IMR-90 (cell line): ENCODE data around the gene IKZF3. TPM values are rescaled to one million over a fixed set of nuclear protein-coding genes. Genes with fewer than 3 reads are reported as not detected.

Experiments used
- ATAC-seq: fragments of 200-7000 bp; cut with Tn5 transposase; 2 replicates; pipeline ENCODE4 v1.9.1; 2020; ENCODE audit warnings: low read depth, mild to moderate bottlenecking, moderate library complexity
- BruUV-seq: library from RNA; stranded (reverse); fragments of 400-500 nt; replicated peaks from 2 replicates; lab custom pipeline; 2021; lab: Mats Ljungman, UMichigan
- CTCF ChIA-PET: fragments of 300-600 bp; formaldehyde crosslinking; extraction: SDS; loops from one replicate; lab custom pipeline; 2021; ENCODE audit warnings: antibody characterized with exemption; lab: Yijun Ruan, JAX
- POLR2A ChIA-PET: fragments of 300-600 bp; sonication (Branson Sonifier 250); formaldehyde crosslinking; loops from one replicate; lab custom pipeline; 2022; ENCODE audit warnings: antibody characterized with exemption; ENCODE audit not compliant: unreplicated experiment; lab: Charles Lee
- DNase-seq: peaks from one replicate; pipeline ENCODE4 v3.0.0; 2013
- H2AFZ ChIP-seq: replicated peaks from 2 replicates; pipeline ENCODE3; 2013; ENCODE audit warnings: low read length, mild to moderate bottlenecking; ENCODE audit not compliant: poor library complexity
- H2AK5ac ChIP-seq: 2 replicates; pipeline ENCODE4 v1.6.1; 2013; ENCODE audit warnings: low read depth, low read length, inconsistent platforms
- H2AK9ac ChIP-seq: replicated peaks from 2 replicates; pipeline ENCODE3; 2013; ENCODE audit warnings: mild to moderate bottlenecking, low read depth, low read length, moderate library complexity; ENCODE audit not compliant: poor library complexity
- H2BK120ac ChIP-seq: 2 replicates; pipeline ENCODE4 v1.6.1; 2013; ENCODE audit warnings: low read depth, low read length, inconsistent platforms
- H2BK15ac ChIP-seq: 3 replicates; pipeline ENCODE4 v1.6.1; 2013; ENCODE audit warnings: low read depth, low read length, inconsistent platforms
- H2BK20ac ChIP-seq: 2 replicates; pipeline ENCODE4 v1.6.1; 2013; ENCODE audit warnings: low read depth, mild to moderate bottlenecking, inconsistent platforms, low read length, moderate library complexity
- H2BK5ac ChIP-seq: 2 replicates; pipeline ENCODE4 v1.6.1; 2013; ENCODE audit warnings: mild to moderate bottlenecking, low read depth, low read length, inconsistent platforms; ENCODE audit not compliant: poor library complexity, severe bottlenecking
- H3K14ac ChIP-seq: replicated peaks from 2 replicates; pipeline ENCODE4 v1.6.1; 2013; ENCODE audit warnings: low read depth, low read length, inconsistent platforms
- H3K18ac ChIP-seq: 2 replicates; pipeline ENCODE4 v1.6.1; 2013; ENCODE audit warnings: low read depth, low read length, control low read depth
- H3K23ac ChIP-seq: 2 replicates; pipeline ENCODE4 v1.6.1; 2013; ENCODE audit warnings: low read depth, low read length, inconsistent platforms
- H3K27ac ChIP-seq: 2 replicates; pipeline ENCODE4 v1.5.1; 2013; ENCODE audit warnings: mild to moderate bottlenecking, control low read depth, low read length; ENCODE audit not compliant: insufficient read depth
- H3K27me3 ChIP-seq: 2 replicates; pipeline ENCODE4 v1.6.1; 2013; ENCODE audit warnings: low read length; ENCODE audit not compliant: control insufficient read depth, insufficient read depth
- H3K36me3 ChIP-seq: 2 replicates; pipeline ENCODE4 v1.6.1; 2013; ENCODE audit warnings: low read length, mixed read lengths; ENCODE audit not compliant: control insufficient read depth, insufficient read depth
- H3K4ac ChIP-seq: 2 replicates; pipeline ENCODE4 v1.6.1; 2013; ENCODE audit warnings: low read depth, low read length, inconsistent platforms
- H3K4me1 ChIP-seq: 2 replicates; pipeline ENCODE4 v1.6.1; 2013; ENCODE audit warnings: low read length, mixed read lengths; ENCODE audit not compliant: control insufficient read depth, insufficient read depth
- H3K4me2 ChIP-seq: 2 replicates; pipeline ENCODE4 v1.6.1; 2013; ENCODE audit warnings: low read depth, mild to moderate bottlenecking, control low read depth, low read length, moderate library complexity
- H3K4me3 ChIP-seq: 2 replicates; pipeline ENCODE4 v1.5.1; 2013; ENCODE audit warnings: low read depth, mild to moderate bottlenecking, control low read depth, low read length, moderate library complexity; ENCODE audit not compliant: insufficient read depth
- H3K56ac ChIP-seq: 2 replicates; pipeline ENCODE4 v1.6.1; 2013; ENCODE audit warnings: low read length, inconsistent platforms; ENCODE audit not compliant: insufficient read depth; ENCODE audit errors: extremely low read depth
- H3K79me1 ChIP-seq, 2 experiments: 2 replicates each; pipeline ENCODE4 v1.6.1; 2013; ENCODE audit warnings: low read length in 2 of 2, inconsistent platforms in 1 of 2, low read depth in 1 of 2
- H3K9ac ChIP-seq: 2 replicates; pipeline ENCODE4 v1.6.1; 2013; ENCODE audit warnings: low read depth, low read length, control low read depth
- H3K9me1 ChIP-seq: 2 replicates; pipeline ENCODE4 v1.6.1; 2013; ENCODE audit warnings: low read length, inconsistent platforms; ENCODE audit not compliant: insufficient read depth
- H3K9me3 ChIP-seq: 2 replicates; pipeline ENCODE4 v1.6.1; 2013; ENCODE audit warnings: low read length; ENCODE audit not compliant: control insufficient read depth, insufficient read depth
- H4K20me1 ChIP-seq: 2 replicates; pipeline ENCODE4 v1.6.1; 2013; ENCODE audit warnings: low read length, inconsistent platforms; ENCODE audit not compliant: insufficient read depth
- H4K5ac ChIP-seq: 2 replicates; pipeline ENCODE4 v1.6.1; 2013; ENCODE audit warnings: mild to moderate bottlenecking, low read depth, low read length, control low read depth
- H4K8ac ChIP-seq, 2 experiments: 2 replicates each; pipeline ENCODE4 v1.6.1; 2013; ENCODE audit warnings: low read depth in 2 of 2, low read length in 2 of 2, control low read depth in 1 of 2, inconsistent platforms in 1 of 2
- H4K91ac ChIP-seq: 2 replicates; pipeline ENCODE4 v1.6.1; 2013; ENCODE audit warnings: low read depth, low read length, inconsistent platforms; ENCODE audit not compliant: insufficient read depth
- CEBPB ChIP-seq: IDR thresholded peaks from 2 replicates; pipeline ENCODE4 v1.6.1; 2012; ENCODE audit warnings: low read depth, low read length, improper control_type of control experiment
- RAD21 ChIP-seq: IDR thresholded peaks from 2 replicates; pipeline ENCODE4 v1.6.1; 2012; ENCODE audit warnings: low read length, improper control_type of control experiment
- WGBS, 2 experiments: methylation state at CpG; one replicate each; pipeline versions ENCODE4 v1.1.5 to v1.1.7; 2013; ENCODE audit warnings: missing lambda C conversion rate in 2 of 2; ENCODE audit not compliant: insufficient read length in 1 of 2; ENCODE audit errors: extremely low coverage in 2 of 2; 5-methylcytosine and 5-hydroxymethylcytosine counted together
- dilution Hi-C: fragments of 300-500 bp; cut with HindIII; formaldehyde crosslinking; loops from one replicate; pipeline ENCODE4 v1.14.3; 2018; ENCODE audit warnings: low sequenced_read_pairs; ENCODE audit not compliant: unreplicated experiment
- in situ Hi-C: fragments of 300-500 bp; cut with MboI; formaldehyde crosslinking; loops from 3 replicates; pipeline ENCODE4 v1.14.3; 2019; ENCODE audit warnings: low sequenced_read_pairs, inconsistent platforms, mixed read lengths
- intact Hi-C: fragments of 100-400 bp; cut with micrococcal nuclease; formaldehyde crosslinking; loops from 2 replicates; pipeline ENCODE4 v1.10.0; 2022
- polyA plus RNA-seq, 3 experiments: library from polyadenylated mRNA; depleted of rRNA; stranded (reverse); fragments of >200 nt; gene quantifications; 2 replicates each; pipeline ENCODE4 v1.2.3, GENCODE V29; 2012; ENCODE audit warnings: low replicate concordance in 1 of 3
- total RNA-seq: library from RNA; depleted of rRNA; stranded (reverse); fragments of >200 nt; gene quantifications from 2 replicates; pipeline ENCODE4 v1.2.3, GENCODE V29; 2012

Gene IKZF3
- total and polyA plus RNA-seq, 2 of the 4 experiments (the other 2 are of a cell fraction): not detected

GRCh38 chr17:39793301-39793872 lies 70.7 kb downstream of the IKZF3 start:
- dilution Hi-C loops: no loop called here
- no peak overlapping the region for H3K9ac ChIP-seq
- H3K9me3 ChIP-seq: no peaks in the 10 kb centered on the region
- no peak overlapping the region for H3K27ac ChIP-seq
- no peak overlapping the region for H3K14ac ChIP-seq
- H3K23ac ChIP-seq: no peak overlapping the region
- no peak overlapping the region for H4K8ac ChIP-seq
- H2AK9ac ChIP-seq: no peak overlapping the region
- H3K27me3 ChIP-seq: peaks cover 25% of the 10 kb centered on the region
- H4K20me1 ChIP-seq: no peaks in the 10 kb centered on the region
- no peak overlapping the region for H4K5ac ChIP-seq
- H3K4me2 ChIP-seq: no peak overlapping the region
- H3K36me3 ChIP-seq: no peaks in the 10 kb centered on the region
- no peak for TF ChIP-seq RAD21
- 0 out of 2 replicates have a peak, but pooled peaks have one; percentile 27 for TF ChIP-seq CEBPB
- no peak overlapping the region for H2BK15ac ChIP-seq
- POLR2A ChIA-PET: no interaction called here
- no peaks in the 10 kb centered on the region for H3K9me1 ChIP-seq
- no peak overlapping the region for H2BK120ac ChIP-seq
- ATAC-seq (no peak), DNase-seq (no peak)
- no peak overlapping the region for H2BK20ac ChIP-seq
- BruUV-seq: no TSS peak
- CTCF ChIA-PET: interaction anchor here (0.6 kb wide), 1 partner anchor 67 kb away, joined by 3 read pairs; no protein-coding TSS in a partner anchor
- no peak overlapping the region for H3K56ac ChIP-seq
- H3K79me1 ChIP-seq: no peaks in the 10 kb centered on the region
- H2AK5ac ChIP-seq: no peak overlapping the region
- H3K4ac ChIP-seq: no peak overlapping the region
- H3K18ac ChIP-seq: no peak overlapping the region
- H2BK5ac ChIP-seq: no peak overlapping the region
- WGBS, 2 experiments: no CpG with 5 or more reads among the region's 3 CpGs
- H3K4me3 ChIP-seq: no peak overlapping the region
- H4K91ac ChIP-seq: no peak overlapping the region
- in situ Hi-C loops: no loop called here
- intact Hi-C loops: no loop called here
- H2AFZ ChIP-seq: no peak overlapping the region
- no peaks in the 10 kb centered on the region for H3K4me1 ChIP-seq
